ENCODE results near the gene ITGA11.

The ITGA11 gene

GRCh38 chr15:68328443-68328842 lies 103.5 kb downstream of the ITGA11 start:
- no peak for DNase-seq (ENCODE audit: insufficient read length)
- TF ChIP-seq POLR2AphosphoS5 (IDR thresholded peaks at IDR 0.05; ENCODE audit: low read depth, low read length) (no peak), TAF1 (IDR thresholded peaks at IDR 0.05; ENCODE audit: borderline replicate concordance, low read depth, low read length) (no peak), POLR2A (IDR thresholded peaks at IDR 0.05; ENCODE audit: low read depth, low read length) (no peak)
- no peak for FAIRE-seq

DNA sequence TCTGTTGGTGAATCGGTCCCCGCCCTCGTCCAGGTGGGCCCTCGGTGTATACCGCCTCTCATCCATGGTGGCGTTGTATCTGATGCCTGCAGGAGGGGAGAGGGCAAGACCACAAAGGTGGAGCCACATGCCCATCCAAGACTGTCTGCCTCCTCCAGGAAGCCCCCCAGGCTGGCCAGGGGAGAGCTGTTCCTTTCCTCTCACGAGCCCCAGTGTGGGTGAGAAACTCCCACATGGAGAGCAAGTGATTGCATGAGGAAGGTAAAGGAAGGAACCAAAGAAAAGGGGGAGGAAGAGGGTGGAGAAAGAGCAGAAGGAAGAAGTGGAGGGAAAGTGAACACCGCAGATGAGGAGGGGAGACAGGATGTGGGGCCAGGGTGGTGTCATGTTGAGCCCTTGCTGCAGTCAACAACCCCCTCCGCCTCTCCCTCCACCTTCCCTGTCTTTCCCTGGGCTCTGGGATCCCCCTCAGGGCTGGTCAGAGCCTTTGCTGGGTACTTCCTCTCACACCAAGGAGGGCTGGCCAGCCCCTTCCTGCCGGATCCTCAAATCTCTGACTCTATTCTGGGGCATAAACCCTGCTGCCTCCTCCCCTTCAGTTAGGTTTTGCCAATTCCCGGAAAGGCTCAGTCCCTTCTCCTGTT lies 105.1 kb downstream of the ITGA11 start:
- FAIRE-seq: no peak
- no peak for TF ChIP-seq POLR2AphosphoS5 (IDR thresholded peaks at IDR 0.05; ENCODE audit: low read depth, low read length)
- no peak for TF ChIP-seq POLR2A (IDR thresholded peaks at IDR 0.05; ENCODE audit: low read depth, low read length)
- TF ChIP-seq TAF1 (IDR thresholded peaks at IDR 0.05; ENCODE audit: borderline replicate concordance, low read depth, low read length): no peak
- DNase-seq (ENCODE audit: insufficient read length): no peak

GRCh38 chr15:68325726-68326125 lies 106.2 kb downstream of the ITGA11 start:
- TF ChIP-seq TAF1 (IDR thresholded peaks at IDR 0.05; ENCODE audit: borderline replicate concordance, low read depth, low read length) (no peak), POLR2AphosphoS5 (IDR thresholded peaks at IDR 0.05; ENCODE audit: low read depth, low read length) (no peak), POLR2A (IDR thresholded peaks at IDR 0.05; ENCODE audit: low read depth, low read length) (no peak)
- FAIRE-seq (no peak), DNase-seq (ENCODE audit: insufficient read length) (no peak)

DNA sequence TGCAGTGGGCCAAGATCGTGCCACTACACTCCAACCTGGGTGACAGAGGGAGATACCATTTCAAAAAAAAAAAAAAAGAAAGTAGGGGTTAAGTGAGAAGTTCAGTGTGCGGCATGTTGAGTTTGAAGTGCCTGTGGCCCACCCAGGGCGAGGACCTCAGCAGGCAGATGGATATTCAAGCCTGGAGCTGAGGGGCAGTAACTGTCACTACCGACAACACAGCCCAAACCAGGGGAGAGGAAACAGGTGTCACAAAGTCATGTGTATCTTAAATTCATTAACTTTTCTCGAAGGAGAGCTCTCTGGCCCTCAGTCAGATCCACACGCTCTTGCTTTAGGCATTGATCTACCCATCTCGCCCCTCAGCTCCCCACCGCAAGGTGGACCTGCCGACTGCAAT lies 109.2 kb downstream of the ITGA11 start:
- TF ChIP-seq POLR2A (IDR thresholded peaks at IDR 0.05; ENCODE audit: low read depth, low read length): no peak
- no peak for TF ChIP-seq TAF1 (IDR thresholded peaks at IDR 0.05; ENCODE audit: borderline replicate concordance, low read depth, low read length)
- no peak for TF ChIP-seq POLR2AphosphoS5 (IDR thresholded peaks at IDR 0.05; ENCODE audit: low read depth, low read length)
- FAIRE-seq: no peak

GRCh38 chr15:68321229-68321628 lies 110.7 kb downstream of the ITGA11 start:
- FAIRE-seq (no peak), DNase-seq (ENCODE audit: insufficient read length) (no peak)
- no peak for TF ChIP-seq POLR2A (IDR thresholded peaks at IDR 0.05; ENCODE audit: low read depth, low read length)
- TF ChIP-seq POLR2AphosphoS5 (IDR thresholded peaks at IDR 0.05; ENCODE audit: low read depth, low read length): no peak
- TF ChIP-seq TAF1 (IDR thresholded peaks at IDR 0.05; ENCODE audit: borderline replicate concordance, low read depth, low read length): no peak

More for the DNA sequence above, 109.2 kb downstream of the ITGA11 start:
- no peak for DNase-seq (ENCODE audit: insufficient read length)

- TF ChIP-seq POLR2AphosphoS5 (IDR thresholded peaks at IDR 0.05; ENCODE audit: low read depth, low read length): no peak
- no peak for TF ChIP-seq TAF1 (IDR thresholded peaks at IDR 0.05; ENCODE audit: borderline replicate concordance, low read depth, low read length)
- TF ChIP-seq POLR2A (IDR thresholded peaks at IDR 0.05; ENCODE audit: low read depth, low read length): no peak
- DNase-seq (ENCODE audit: insufficient read length) (no peak), FAIRE-seq (no peak)
Measured at GRCh38 chr15:68319997-68320396, 112.0 kb downstream of the ITGA11 start.

- DNase-seq (ENCODE audit: insufficient read length) (no peak), FAIRE-seq (no peak)
- TF ChIP-seq TAF1 (IDR thresholded peaks at IDR 0.05; ENCODE audit: borderline replicate concordance, low read depth, low read length): no peak
- TF ChIP-seq POLR2AphosphoS5 (IDR thresholded peaks at IDR 0.05; ENCODE audit: low read depth, low read length): no peak
- no peak for TF ChIP-seq POLR2A (IDR thresholded peaks at IDR 0.05; ENCODE audit: low read depth, low read length)
Measured at GRCh38 chr15:68318931-68319909, 112.7 kb downstream of the ITGA11 start.

DNA sequence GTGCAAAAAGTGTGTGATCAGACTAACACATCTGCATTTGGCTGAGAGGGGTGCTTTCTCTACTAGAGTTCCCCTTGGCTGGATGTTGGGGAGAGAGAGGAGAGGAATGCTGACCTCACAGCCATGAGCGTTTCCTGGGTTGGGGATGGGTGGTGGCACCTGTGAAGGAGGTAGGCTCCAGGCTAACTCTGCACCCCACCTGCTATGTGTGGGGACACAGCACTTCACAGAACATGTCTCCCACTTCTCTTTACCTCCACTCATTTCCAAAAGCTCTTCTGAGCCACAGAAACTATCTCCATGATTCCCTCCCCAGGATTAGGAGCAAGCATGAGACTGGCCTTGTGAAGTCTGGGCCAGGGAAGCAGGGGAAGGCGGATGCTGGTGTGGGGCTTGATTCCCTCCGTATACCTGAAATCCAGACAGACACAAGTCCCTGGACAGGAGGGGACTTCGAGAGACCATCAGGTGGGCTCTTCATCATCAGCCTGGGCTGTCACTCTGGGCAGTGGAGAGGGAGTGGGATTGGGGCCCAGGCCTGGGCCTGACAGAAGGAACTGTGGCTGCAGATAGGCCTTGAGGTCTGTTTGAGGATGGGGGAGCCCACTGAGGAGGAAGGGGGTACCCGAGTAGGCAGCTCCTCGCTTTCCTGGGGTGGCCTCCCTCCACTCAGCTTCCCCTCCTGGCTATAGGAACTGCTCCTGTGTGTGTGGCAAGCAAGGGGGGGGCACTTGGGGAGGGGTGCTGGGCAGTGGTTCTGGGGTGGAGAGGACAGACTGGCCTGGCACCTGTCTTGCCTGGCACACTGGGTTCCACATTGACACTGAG lies 113.7 kb downstream of the ITGA11 start:
- TF ChIP-seq TAF1 (IDR thresholded peaks at IDR 0.05; ENCODE audit: borderline replicate concordance, low read depth, low read length) (no peak), POLR2AphosphoS5 (IDR thresholded peaks at IDR 0.05; ENCODE audit: low read depth, low read length) (no peak), POLR2A (IDR thresholded peaks at IDR 0.05; ENCODE audit: low read depth, low read length) (no peak)
- FAIRE-seq: no peak
- DNase-seq (ENCODE audit: insufficient read length): no peak

- no peak for DNase-seq (ENCODE audit: insufficient read length)
- FAIRE-seq: no peak
- TF ChIP-seq POLR2AphosphoS5 (IDR thresholded peaks at IDR 0.05; ENCODE audit: low read depth, low read length) (no peak), TAF1 (IDR thresholded peaks at IDR 0.05; ENCODE audit: borderline replicate concordance, low read depth, low read length) (no peak), POLR2A (IDR thresholded peaks at IDR 0.05; ENCODE audit: low read depth, low read length) (no peak)
Measured at GRCh38 chr15:68317281-68318007, 114.5 kb downstream of the ITGA11 start.

- no peak for FAIRE-seq
- TF ChIP-seq POLR2AphosphoS5 (IDR thresholded peaks at IDR 0.05; ENCODE audit: low read depth, low read length): no peak
- TF ChIP-seq POLR2A (IDR thresholded peaks at IDR 0.05; ENCODE audit: low read depth, low read length): no peak
- TF ChIP-seq TAF1 (IDR thresholded peaks at IDR 0.05; ENCODE audit: borderline replicate concordance, low read depth, low read length): no peak
- DNase-seq (ENCODE audit: insufficient read length): no peak
Measured at GRCh38 chr15:68316061-68316804, 115.7 kb downstream of the ITGA11 start.

Data from GM12892 (cell line).